ENCODE data around the gene RPIA.
"Not testable (repeated sequence)": the region's sequence is repeated elsewhere in the genome, so short reads cannot be mapped to it uniquely, and the experiment has no call there.

The RPIA gene

GRCh38 chr2:88760819-88761598, 69.5 kb downstream of the RPIA start:
- Histone ChIP-seq H3K9me3 (ENCODE audit: insufficient read depth, low read length) (peaks cover 6% of the 10 kb centered on the region; the same call in 1 of the 2 replicates), H3K27me3 (ENCODE audit: insufficient read depth, insufficient read length) (peaks cover 14% of the 10 kb centered on the region), H3K4me3 (ENCODE audit: insufficient read length, low read depth) (no peak overlapping the region), H3K9ac (ENCODE audit: insufficient read length, low read depth) (no peak overlapping the region), H3K4me1 (ENCODE audit: insufficient read depth, insufficient read length) (peaks cover 2% of the 10 kb centered on the region), H3K36me3 (ENCODE audit: insufficient read depth, insufficient read length, low read length) (no peaks in the 10 kb centered on the region)
- TF ChIP-seq YY1 (IDR thresholded peaks at IDR 0.05; ENCODE audit: insufficient read depth, insufficient read length): no peak
- TF ChIP-seq ZNF274 (IDR thresholded peaks at IDR 0.05; ENCODE audit: low read depth, low read length): no peak
- TF ChIP-seq SUZ12 (IDR thresholded peaks at IDR 0.05; ENCODE audit: extremely low read depth, insufficient read depth, insufficient read length): no peak
- DNase-seq (ENCODE audit: low read depth, low spot score): no peak

GRCh38 chr2:88764141-88764849, 72.8 kb downstream of the RPIA start:
- H3K4me3 ChIP-seq (ENCODE audit: insufficient read length, low read depth): no peak overlapping the region
- DNase-seq (ENCODE audit: low read depth, low spot score): no peak
- peaks cover 6% of the 10 kb centered on the region; the same call in 1 of the 2 replicates for H3K9me3 ChIP-seq (ENCODE audit: insufficient read depth, low read length)
- TF ChIP-seq YY1 (IDR thresholded peaks at IDR 0.05; ENCODE audit: insufficient read depth, insufficient read length) (no peak), ZNF274 (IDR thresholded peaks at IDR 0.05; ENCODE audit: low read depth, low read length) (no peak), SUZ12 (IDR thresholded peaks at IDR 0.05; ENCODE audit: extremely low read depth, insufficient read depth, insufficient read length) (no peak)
- no peaks in the 10 kb centered on the region for H3K36me3 ChIP-seq (ENCODE audit: insufficient read depth, insufficient read length, low read length)
- H3K9ac ChIP-seq (ENCODE audit: insufficient read length, low read depth): no peak overlapping the region
- H3K4me1 ChIP-seq (ENCODE audit: insufficient read depth, insufficient read length): peaks cover 2% of the 10 kb centered on the region
- H3K27me3 ChIP-seq (ENCODE audit: insufficient read depth, insufficient read length): peaks cover 14% of the 10 kb centered on the region

- Histone ChIP-seq H3K4me3 (ENCODE audit: insufficient read length, low read depth) (peak overlapping the region; percentile 40), H3K9ac (ENCODE audit: insufficient read length, low read depth) (peak overlapping the region; percentile 61), H3K36me3 (ENCODE audit: insufficient read depth, insufficient read length, low read length) (no peaks in the 10 kb centered on the region), H3K4me1 (ENCODE audit: insufficient read depth, insufficient read length) (peaks cover 2% of the 10 kb centered on the region), H3K9me3 (ENCODE audit: insufficient read depth, low read length) (peaks cover 6% of the 10 kb centered on the region; the same call in 1 of the 2 replicates), H3K27me3 (ENCODE audit: insufficient read depth, insufficient read length) (peaks cover 14% of the 10 kb centered on the region)
- DNase-seq (ENCODE audit: low read depth, low spot score): no peak
- TF ChIP-seq YY1 (IDR thresholded peaks at IDR 0.05; ENCODE audit: insufficient read depth, insufficient read length): no peak
- no peak for TF ChIP-seq SUZ12 (IDR thresholded peaks at IDR 0.05; ENCODE audit: extremely low read depth, insufficient read depth, insufficient read length)
- TF ChIP-seq ZNF274 (IDR thresholded peaks at IDR 0.05; ENCODE audit: low read depth, low read length): no peak
These were observed 73.3 kb downstream of the RPIA start for GRCh38 chr2:88764850-88765153.

GRCh38 chr2:88765154-88765888, 73.8 kb downstream of the RPIA start:
- Histone ChIP-seq H3K9ac (ENCODE audit: insufficient read length, low read depth) (peak overlapping the region; percentile 61), H3K36me3 (ENCODE audit: insufficient read depth, insufficient read length, low read length) (no peaks in the 10 kb centered on the region), H3K4me3 (ENCODE audit: insufficient read length, low read depth) (peak overlapping the region; percentile 40), H3K9me3 (ENCODE audit: insufficient read depth, low read length) (peaks cover 6% of the 10 kb centered on the region; the same call in 1 of the 2 replicates), H3K4me1 (ENCODE audit: insufficient read depth, insufficient read length) (peaks cover 2% of the 10 kb centered on the region), H3K27me3 (ENCODE audit: insufficient read depth, insufficient read length) (peaks cover 14% of the 10 kb centered on the region)
- TF ChIP-seq SUZ12 (IDR thresholded peaks at IDR 0.05; ENCODE audit: extremely low read depth, insufficient read depth, insufficient read length) (no peak), YY1 (IDR thresholded peaks at IDR 0.05; ENCODE audit: insufficient read depth, insufficient read length) (no peak), ZNF274 (IDR thresholded peaks at IDR 0.05; ENCODE audit: low read depth, low read length) (no peak)
- peak; percentile 57 for DNase-seq (ENCODE audit: low read depth, low spot score)

GRCh38 chr2:88765889-88766481, 74.5 kb downstream of the RPIA start:
- H3K4me1 ChIP-seq (ENCODE audit: insufficient read depth, insufficient read length); H3K36me3 ChIP-seq (ENCODE audit: insufficient read depth, insufficient read length, low read length); DNase-seq (ENCODE audit: low read depth, low spot score); H3K9me3 ChIP-seq (ENCODE audit: insufficient read depth, low read length): not testable (repeated sequence)
- peak overlapping the region; percentile 40 for H3K4me3 ChIP-seq (ENCODE audit: insufficient read length, low read depth)
- peaks cover 14% of the 10 kb centered on the region for H3K27me3 ChIP-seq (ENCODE audit: insufficient read depth, insufficient read length)
- peak overlapping the region; percentile 61 for H3K9ac ChIP-seq (ENCODE audit: insufficient read length, low read depth)

GRCh38 chr2:88770016-88770415, 78.5 kb downstream of the RPIA start:
- TF ChIP-seq SUZ12 (IDR thresholded peaks at IDR 0.05; ENCODE audit: extremely low read depth, insufficient read depth, insufficient read length): no peak
- no peak for TF ChIP-seq ZNF274 (IDR thresholded peaks at IDR 0.05; ENCODE audit: low read depth, low read length)
- no peak for TF ChIP-seq YY1 (IDR thresholded peaks at IDR 0.05; ENCODE audit: insufficient read depth, insufficient read length)
- Histone ChIP-seq H3K27me3 (ENCODE audit: insufficient read depth, insufficient read length) (peaks cover 2% of the 10 kb centered on the region), H3K4me3 (ENCODE audit: insufficient read length, low read depth) (no peak overlapping the region), H3K36me3 (ENCODE audit: insufficient read depth, insufficient read length, low read length) (no peaks in the 10 kb centered on the region), H3K9ac (ENCODE audit: insufficient read length, low read depth) (no peak overlapping the region), H3K4me1 (ENCODE audit: insufficient read depth, insufficient read length) (peaks cover under 1% of the 10 kb centered on the region), H3K9me3 (ENCODE audit: insufficient read depth, low read length) (no peaks in the 10 kb centered on the region)
- no peak for DNase-seq (ENCODE audit: low read depth, low spot score)

GRCh38 chr2:88773233-88774028, 82.0 kb downstream of the RPIA start:
- not testable (repeated sequence) for H3K9me3 ChIP-seq (ENCODE audit: insufficient read depth, low read length); H3K27me3 ChIP-seq (ENCODE audit: insufficient read depth, insufficient read length); DNase-seq (ENCODE audit: low read depth, low spot score); H3K4me3 ChIP-seq (ENCODE audit: insufficient read length, low read depth); H3K9ac ChIP-seq (ENCODE audit: insufficient read length, low read depth); H3K4me1 ChIP-seq (ENCODE audit: insufficient read depth, insufficient read length); H3K36me3 ChIP-seq (ENCODE audit: insufficient read depth, insufficient read length, low read length)

- H3K36me3 ChIP-seq (ENCODE audit: insufficient read depth, insufficient read length, low read length); H3K27me3 ChIP-seq (ENCODE audit: insufficient read depth, insufficient read length); DNase-seq (ENCODE audit: low read depth, low spot score); H3K9ac ChIP-seq (ENCODE audit: insufficient read length, low read depth); H3K4me3 ChIP-seq (ENCODE audit: insufficient read length, low read depth); H3K9me3 ChIP-seq (ENCODE audit: insufficient read depth, low read length); H3K4me1 ChIP-seq (ENCODE audit: insufficient read depth, insufficient read length): not testable (repeated sequence)
These were observed 97.7 kb downstream of the RPIA start for GRCh38 chr2:88789213-88789612.

- not testable (repeated sequence) for H3K9me3 ChIP-seq (ENCODE audit: insufficient read depth, low read length); H3K4me3 ChIP-seq (ENCODE audit: insufficient read length, low read depth); H3K9ac ChIP-seq (ENCODE audit: insufficient read length, low read depth); DNase-seq (ENCODE audit: low read depth, low spot score); H3K27me3 ChIP-seq (ENCODE audit: insufficient read depth, insufficient read length); H3K36me3 ChIP-seq (ENCODE audit: insufficient read depth, insufficient read length, low read length); H3K4me1 ChIP-seq (ENCODE audit: insufficient read depth, insufficient read length)
These were observed 104.5 kb downstream of the RPIA start for GRCh38 chr2:88795932-88796331.

All from NT2/D1 (cell line).